Stimulated activated CD4-positive, alpha-beta T cell treated with anti-CD3 and anti-CD28 coated beads, Interleukin-4, amount 100 ng/mL, for 24 hours (primary cell): ENCODE measurements around the gene CDK11A.
"Not testable (repeated sequence)": the region's sequence is repeated elsewhere in the genome, so short reads cannot be mapped to it uniquely, and the experiment has no call there.

Experiments used
- DNase-seq: peaks from one replicate; pipeline ENCODE4 v3.0.0-alpha.2; 2020

CDK11A gene

DNA sequence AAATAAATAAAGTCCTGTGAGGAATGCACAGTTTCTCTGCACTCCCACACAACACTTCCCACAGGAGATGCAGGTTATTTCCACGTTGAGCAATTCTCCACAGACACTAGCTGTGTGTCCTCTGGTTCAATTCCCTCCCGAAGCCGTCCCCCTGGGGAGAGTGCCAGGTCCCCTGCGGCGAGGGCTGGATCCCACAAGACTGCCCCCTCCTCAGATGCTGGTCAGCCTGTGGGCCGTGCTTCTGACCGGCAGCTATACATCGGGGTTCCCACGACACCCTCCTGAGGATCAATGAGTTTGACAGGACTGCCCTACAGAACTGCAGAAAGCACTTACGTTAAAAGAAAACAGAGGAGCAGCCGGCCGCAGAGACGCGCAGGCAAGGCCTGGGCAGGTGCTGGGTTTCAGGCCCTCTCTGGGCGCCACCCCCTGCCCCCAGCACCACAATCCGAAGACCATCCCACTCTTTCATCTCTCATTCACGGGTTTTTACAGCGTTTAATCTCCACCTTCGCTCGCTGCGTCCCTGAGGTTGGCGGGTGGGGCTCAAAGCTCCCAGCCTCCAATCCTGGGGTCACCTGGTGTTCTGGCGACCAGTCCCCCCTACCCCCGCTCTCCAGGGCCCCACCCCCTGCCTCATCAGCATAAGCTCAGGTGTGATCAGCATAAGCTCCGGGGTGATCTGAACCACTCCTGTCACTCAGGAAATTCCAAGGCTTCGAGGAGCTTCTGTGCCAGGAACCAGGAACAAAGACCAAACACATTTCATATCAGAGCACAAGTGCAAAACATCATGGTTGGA lies 40.9 kb downstream of the CDK11A start:
- no peak for DNase-seq

GRCh38 chr1:1680912-1681273 lies 43.3 kb downstream of the CDK11A start:
- no peak for DNase-seq

DNA sequence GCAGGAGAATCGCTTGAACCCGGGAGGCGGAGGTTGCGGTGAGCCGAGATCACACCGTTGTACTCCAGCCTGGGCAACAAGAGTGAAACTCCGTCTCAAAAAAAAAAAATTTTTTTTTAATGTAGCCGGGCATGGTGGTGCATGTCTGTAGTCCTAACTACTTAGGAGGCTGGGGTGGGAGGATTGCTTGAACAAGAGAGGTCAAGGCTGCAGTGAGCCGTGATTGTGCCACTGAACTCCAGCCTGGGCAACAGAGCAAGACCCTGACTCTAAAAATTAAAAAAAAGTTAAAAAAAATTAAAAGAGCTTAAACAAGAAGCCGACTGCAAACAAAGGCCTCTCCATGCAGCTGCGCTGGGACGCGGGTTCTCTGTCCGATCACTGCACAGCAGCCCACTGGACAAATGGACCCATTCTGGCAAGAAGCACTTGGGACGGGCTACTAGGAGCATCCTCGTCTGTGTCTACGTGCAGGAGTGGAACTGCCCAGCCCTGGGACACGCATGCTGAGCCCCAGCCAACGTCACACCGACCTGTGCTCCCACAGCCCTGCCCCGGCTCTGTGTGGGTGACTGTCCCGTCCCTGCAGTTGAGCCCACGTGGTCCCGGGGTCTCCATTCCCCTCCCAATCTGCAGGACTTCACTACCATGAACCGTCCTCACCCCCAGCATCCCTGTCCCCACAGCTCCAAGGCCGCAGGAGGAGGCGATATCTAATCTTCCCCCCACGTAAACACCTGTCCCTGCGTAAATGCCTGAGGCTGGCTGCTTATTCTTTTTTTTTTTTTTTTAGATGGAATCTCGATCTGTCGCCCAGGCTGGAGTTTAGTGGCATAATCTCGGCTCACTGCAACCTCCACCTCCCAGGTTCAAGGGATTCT lies 43.9 kb downstream of the CDK11A start:
- DNase-seq = no peak

DNA sequence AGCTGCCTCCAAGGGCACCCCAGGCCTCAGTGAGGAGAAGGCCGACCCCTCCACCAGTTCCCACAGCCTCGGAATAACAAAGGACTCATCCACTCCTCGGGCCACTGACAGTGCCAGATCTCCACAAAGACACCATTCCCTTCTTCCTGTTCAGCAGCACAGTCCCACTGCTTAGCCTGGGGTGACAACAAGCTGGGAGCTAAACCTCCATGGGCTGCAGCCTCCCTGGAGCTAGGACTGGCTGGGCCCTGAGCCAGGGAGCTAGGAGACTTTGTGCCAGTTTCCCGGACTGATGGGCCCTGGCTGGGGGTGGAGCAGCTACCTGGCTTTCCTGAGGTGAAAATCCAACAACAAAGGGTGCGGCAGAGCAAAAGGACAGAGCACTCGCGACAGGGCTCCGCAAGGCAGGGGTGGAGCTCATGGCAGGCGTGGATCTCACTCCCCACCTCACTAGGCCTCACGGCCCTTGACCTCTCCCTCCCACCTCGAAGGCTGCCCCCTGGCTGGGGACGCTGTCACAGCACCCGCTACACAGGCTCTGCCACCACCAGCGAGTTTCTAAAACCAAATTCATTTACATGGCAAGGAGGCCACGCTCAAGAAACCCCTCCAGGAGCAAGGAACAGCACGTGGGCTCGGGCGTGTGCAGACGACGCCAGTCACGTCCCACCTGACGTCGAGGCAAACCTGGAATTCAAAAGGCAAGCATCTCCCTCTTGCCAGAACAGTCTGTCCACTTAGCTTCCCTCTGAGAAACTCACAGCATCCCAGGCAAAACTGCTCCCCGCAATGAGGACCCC lies 45.4 kb downstream of the CDK11A start:
- DNase-seq = no peak

DNA sequence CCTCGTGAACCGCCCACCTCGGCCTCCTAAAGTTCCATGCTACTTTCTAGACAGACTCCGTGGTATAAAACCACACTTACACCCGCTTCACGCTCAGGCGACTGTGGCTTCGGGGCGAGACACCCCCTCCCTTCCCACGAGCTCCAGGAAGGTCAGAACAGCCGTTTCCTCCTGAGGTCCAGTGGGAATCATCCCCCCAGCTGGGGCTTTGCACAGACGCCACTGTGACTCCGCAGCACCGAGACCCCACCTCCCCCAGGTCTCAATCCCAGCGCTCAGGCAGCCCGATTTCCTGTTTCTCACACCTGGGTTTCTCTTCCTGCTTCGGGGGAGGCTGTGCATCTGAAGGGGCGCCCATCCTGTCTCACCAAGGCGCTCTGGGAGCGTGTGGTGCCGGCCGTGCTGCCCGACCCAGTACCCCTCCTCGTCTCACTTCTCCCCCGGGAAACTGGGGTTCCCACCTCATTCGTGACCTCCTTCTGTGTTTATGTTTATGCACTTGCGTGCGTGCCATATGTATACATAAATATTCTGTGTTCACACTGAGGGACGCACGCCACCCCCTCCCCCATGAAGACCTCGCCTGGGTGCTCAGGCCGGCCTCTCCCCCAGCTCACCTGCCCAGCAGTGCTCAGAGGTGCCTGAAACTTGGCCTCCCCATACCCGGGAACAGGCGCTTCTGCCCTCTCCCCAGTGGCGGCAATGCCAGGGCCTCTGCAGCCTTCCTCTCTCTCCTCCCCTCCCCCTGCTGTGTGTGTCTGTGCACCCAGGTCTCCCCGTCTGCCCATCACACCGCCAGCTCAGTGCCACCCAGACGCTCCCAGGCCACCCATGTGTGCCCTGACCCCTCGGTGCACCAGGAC lies 46.2 kb downstream of the CDK11A start:
- DNase-seq = peak; percentile 63

DNA sequence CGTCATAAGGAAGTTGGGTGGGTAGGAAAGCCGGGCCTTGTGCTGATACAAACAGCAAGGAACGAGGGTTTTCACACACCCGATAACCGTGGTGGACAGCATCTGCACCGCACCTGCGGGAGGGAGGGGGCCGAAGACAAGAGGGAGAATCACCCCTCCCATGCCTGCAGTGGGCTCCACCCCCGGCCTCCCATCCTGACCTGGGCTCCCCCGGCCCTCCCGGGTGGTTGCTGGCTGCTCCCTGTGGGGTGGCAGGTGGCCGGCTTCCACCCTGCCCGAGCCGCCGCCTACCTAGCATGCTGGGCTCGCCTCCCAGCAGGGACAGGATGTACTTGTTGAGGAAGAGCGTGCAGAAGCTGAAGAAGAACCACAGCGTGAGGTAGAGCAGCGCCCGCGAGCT lies 48.1 kb downstream of the CDK11A start:
- not testable (repeated sequence) for DNase-seq

DNA sequence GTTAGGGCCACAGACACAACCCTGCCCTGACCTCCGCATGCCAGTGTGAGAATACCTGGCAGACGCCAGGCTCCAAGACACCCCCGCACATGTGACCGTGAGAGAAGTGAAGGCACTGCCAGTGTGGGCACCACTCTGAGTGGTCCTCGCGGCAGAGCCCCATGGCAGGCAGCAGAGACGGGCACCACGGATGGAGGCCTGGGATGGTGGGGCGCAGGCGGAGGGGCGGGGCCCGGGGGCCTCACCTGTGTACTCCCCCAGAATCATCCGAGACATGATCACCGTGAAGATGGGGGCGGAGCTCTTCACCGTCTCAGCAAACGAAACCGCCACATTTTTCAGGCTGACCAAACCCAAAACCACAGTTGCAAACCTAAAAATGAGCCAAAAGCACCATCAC lies 48.9 kb downstream of the CDK11A start:
- DNase-seq = not testable (repeated sequence)

DNA sequence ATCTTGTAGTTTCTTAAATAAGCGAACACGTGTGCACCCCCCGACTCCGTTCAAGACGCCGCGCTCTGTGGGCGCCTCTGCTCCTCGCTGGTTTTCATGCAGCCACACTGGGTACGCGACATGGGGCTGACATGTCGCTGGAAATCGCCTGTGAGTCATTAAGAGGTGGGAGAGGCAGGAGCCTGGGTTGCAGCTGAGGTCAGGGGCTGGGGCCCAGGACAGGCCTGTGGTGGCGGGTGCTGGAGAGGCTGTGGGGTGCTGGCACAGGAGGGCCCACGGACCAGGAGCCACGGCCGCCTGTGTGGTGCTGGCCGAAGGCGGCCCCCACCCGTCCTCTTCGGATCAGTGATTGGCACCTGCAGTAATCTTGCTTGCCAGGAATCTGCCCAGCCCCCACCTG lies 49.4 kb downstream of the CDK11A start:
- not testable (repeated sequence) for DNase-seq

GRCh38 chr1:1672181-1672965 lies 51.8 kb downstream of the CDK11A start:
- no peak for DNase-seq

DNA sequence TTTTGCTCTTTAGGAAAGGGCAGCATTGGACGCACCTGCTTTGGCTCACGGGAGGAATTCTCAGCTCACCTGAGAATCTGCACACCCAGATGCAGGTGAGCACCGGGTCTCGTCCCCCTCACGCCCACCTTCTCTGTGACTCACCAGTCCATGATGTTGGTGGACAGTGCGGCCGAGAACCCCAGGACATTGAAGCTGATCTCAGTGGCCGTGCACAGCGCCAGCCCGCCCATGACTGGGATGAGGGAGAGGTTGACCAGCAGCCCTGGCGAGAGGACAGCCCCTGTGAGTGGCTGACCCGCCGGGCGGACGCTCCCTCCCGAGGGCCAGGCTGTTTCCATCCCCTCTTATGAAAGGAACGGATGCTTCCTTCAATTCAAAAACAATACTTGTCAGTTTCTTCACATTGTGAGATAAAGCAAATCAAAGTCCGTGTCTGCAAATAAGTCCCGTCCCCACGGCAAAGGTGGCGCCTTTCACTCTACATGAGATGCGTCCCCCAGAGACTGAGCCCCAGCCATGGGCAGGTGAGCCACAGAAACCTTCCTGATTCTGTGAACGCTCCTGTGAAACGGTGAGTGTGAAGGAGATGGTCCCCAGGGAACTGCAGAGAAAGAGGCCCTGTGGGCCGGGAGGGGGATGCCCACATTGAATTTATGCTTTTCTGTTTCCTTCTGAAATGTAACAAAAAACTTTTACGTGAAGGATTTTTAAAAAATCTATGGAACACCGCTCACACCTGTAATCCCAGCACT lies 52.6 kb downstream of the CDK11A start:
- DNase-seq = no peak

GRCh38 chr1:1670866-1671265 lies 53.3 kb downstream of the CDK11A start:
- DNase-seq = no peak

- no peak for DNase-seq
Observed at GRCh38 chr1:1669468-1670440, 54.4 kb downstream of the CDK11A start.

DNA sequence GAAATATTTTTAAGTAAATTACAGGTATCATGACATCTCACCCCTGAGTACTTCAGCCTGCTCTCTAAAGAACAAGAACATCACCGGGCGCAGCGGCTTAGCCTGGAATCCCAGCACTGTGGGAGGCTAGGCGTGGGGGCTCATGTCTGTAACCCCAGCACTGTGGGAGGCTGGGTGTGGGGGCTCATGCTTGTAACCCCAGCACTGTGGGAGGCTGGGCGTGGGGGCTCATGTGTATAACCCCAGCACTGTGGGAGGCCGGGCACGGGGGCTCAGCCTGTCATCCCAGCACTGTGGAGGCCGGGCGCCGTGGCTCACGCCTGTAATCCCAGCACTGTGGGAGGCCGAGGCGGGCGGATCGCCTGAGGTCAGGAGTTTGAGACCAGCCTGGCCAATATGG lies 57.6 kb downstream of the CDK11A start:
- no peak for DNase-seq

DNA sequence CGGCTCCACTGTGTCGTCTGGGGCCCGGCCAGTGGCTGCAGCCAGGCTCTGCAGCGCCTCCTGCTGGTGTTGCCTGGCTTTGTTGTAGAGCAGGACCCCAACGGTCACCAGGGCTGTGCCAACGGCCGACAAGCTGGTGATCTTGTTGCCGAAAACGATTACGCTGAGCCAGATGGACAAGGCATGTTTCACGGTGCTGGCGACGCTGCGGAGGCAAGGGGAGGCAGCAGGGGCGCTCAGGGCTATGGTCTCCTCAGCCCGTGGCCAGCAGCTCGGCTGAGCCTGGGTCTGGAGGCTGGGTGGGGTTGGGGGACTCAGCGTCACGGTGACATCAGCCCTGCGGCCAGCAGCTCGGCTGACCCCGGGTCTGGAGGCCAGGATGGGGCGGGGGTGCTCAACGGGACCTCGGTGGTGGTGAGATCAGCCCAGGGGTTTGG lies 58.3 kb downstream of the CDK11A start:
- DNase-seq = peak; percentile 45

GRCh38 chr1:1664941-1665814 lies 59.0 kb downstream of the CDK11A start:
- DNase-seq = no peak

DNA sequence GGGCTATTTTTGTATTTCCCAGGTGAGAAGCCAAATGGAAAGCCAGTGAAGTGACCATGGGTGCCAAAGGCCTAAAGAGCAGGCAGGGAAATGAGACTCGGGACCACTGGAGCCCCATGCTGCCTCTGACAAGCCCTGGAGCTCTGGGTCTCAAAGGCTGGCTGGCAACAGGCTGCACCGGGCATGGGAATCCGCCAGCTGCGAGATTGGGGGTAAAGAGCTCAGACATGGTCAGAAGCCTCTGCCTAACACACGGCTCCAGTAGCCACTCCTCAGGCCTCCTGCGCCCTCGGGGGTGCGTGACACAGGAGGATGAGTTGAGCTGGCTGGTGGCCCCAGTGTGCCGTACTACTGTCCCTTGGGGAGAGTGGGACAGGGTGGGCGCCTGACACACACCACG lies 59.8 kb downstream of the CDK11A start:
- not testable (repeated sequence) for DNase-seq

DNA sequence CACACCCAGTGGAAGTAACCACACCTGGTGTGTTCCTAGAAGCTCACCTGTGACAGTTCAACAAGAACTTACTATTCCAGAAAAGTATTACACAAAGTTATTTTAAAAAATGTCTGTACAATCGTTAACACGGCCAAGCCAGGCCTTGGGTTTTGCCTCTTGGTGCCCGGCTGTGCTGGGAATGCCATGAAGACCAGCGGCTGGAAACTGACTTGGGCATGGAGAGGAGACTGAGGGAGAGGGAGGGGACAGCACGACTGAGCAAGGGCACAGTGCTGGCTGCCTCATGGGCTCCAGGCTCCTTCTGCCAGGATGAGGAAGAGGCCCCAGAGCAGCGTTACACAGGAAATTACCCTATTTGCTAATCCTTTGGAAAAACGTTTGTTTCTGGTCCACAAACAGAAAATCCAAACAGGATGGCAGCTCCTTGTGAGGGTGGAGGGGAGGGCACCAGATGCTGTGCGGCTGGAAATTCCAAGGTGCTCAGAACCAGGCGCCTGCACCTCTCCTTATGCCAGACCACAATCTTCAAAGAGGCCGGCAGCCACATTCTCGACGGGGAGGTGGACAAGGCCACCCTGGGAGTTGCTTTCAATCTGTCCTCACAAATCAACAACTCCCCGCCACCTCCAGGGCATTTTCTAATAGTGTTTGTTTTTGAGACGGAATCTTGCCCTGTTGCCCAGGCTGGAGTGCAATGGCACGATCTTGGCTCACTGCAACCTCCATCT lies 61.2 kb downstream of the CDK11A start:
- DNase-seq = not testable (repeated sequence)

DNA sequence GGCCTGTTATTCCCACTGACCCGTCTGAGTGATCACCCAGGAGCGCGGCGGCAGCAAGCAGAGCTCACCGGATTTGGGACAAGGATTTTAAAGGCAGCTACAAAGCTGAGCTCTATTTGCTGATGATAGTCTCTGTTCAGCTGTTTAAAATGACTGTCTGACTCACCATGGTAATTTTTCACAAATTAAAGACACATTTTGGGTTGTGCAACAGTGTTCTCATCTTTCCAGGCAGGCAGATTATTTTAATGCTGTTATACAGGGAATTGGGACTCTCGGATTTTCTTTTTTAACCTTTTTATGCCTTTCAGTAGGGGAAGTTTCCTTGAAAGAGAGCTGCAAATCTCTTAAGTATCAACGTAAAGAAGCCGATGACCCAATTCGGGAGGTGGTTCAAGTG lies 61.8 kb downstream of the CDK11A start:
- not testable (repeated sequence) for DNase-seq
